ENCODE data around the gene NALCN.

DNA sequence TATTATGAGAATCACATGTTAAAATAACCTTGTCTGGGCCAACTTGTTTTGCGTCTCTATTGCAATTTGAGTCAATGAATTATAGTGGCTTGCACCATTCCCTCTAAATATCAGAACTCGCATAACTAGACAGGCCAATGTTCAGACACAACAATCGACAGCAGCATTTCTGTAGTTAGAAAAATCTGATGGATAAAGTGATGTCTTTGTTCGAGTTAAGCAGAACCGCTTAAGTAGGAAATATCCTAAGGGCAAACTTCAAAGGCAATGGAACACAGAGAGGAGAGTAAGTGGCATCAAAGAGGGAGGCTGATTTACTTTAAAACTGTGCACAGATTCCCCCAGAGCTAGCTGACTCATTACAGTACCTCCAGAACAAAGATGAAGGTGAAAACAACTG is 333.9 kb downstream of the NALCN start:
- TF ChIP-seq, protein P1, sequence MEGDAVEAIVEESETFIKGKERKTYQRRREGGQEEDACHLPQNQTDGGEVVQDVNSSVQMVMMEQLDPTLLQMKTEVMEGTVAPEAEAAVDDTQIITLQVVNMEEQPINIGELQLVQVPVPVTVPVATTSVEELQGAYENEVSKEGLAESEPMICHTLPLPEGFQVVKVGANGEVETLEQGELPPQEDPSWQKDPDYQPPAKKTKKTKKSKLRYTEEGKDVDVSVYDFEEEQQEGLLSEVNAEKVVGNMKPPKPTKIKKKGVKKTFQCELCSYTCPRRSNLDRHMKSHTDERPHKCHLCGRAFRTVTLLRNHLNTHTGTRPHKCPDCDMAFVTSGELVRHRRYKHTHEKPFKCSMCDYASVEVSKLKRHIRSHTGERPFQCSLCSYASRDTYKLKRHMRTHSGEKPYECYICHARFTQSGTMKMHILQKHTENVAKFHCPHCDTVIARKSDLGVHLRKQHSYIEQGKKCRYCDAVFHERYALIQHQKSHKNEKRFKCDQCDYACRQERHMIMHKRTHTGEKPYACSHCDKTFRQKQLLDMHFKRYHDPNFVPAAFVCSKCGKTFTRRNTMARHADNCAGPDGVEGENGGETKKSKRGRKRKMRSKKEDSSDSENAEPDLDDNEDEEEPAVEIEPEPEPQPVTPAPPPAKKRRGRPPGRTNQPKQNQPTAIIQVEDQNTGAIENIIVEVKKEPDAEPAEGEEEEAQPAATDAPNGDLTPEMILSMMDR (IDR thresholded peaks at IDR 0.05) = no peak
- TF ChIP-seq POLR2A (IDR thresholded peaks at IDR 0.05) = no peak
